GM19351 (cell line): ENCODE results near the gene JPH4.
"Not testable (repeated sequence)": the region's sequence is repeated elsewhere in the genome, so short reads cannot be mapped to it uniquely, and the experiment has no call there.

Experiments used
- ATAC-seq: cut with Tn5 transposase; IDR thresholded peaks from one replicate; pipeline ENCODE4 v1.9.1; 2021; ENCODE audit warnings: mild to moderate bottlenecking, moderate library complexity; ENCODE audit not compliant: unreplicated experiment

Gene JPH4

DNA sequence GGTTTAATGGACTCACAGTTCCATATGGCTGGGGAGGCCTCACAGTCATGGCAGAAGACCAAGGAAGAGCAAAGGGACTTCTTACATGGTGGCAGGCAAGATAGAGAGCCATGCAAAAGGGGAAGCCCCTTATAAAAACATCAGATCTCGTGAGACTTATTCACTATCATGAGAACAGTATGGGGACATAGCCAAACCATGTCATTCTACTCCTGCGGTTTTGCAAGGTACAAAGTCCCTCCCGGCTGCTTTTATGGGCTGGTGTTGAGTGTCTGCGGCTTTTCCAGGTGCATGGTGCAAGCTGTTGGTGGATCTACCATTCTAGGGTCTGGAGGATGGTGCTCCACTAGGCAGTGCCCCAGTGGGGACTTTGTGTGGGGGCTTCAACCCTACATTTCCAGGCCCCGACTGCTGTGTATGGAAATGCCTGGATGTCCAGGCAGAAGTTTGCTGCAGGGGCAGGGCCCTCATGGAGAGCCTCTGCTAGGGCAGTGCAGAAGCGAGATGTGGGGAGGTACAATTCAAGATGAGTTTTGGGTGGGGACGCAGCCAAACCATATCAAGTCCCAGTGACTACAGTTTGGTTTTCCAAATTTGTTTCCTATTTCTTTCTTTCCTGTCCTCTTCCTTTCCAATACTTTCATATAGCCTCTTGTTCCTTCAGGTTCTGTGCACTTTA, 31.0 kb upstream of the JPH4 start:
- ATAC-seq: not testable (repeated sequence)

GRCh38 chr14:23609001-23609400, 30.4 kb upstream of the JPH4 start:
- ATAC-seq: no peak

DNA sequence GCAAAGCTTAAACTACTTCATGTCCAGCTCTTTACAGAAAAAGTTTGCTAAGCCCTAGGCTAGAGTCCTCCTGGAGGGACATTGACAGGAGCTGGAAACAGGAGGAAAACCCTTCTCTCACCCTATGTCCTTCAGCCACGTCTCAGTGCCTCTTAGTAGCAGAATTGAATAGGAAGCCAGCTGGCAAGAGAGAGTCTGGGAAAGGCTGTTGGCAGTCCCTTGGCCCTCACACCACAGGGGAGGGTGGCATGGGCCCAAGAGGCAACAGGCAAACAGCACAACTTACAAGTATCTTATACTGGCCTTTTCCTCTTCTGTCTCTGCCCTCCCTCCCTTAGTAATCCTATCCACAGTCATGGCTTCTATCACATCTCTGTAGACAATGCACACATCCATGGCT, 29.9 kb upstream of the JPH4 start:
- ATAC-seq: no peak

- ATAC-seq: peak; percentile 80
Measured at GRCh38 chr14:23605931-23606585, 27.5 kb upstream of the JPH4 start.

- no peak for ATAC-seq
Measured at GRCh38 chr14:23604675-23605170, 26.1 kb upstream of the JPH4 start.

- no peak for ATAC-seq
Measured at GRCh38 chr14:23604148-23604547, 25.6 kb upstream of the JPH4 start.

GRCh38 chr14:23603103-23603502, 24.5 kb upstream of the JPH4 start:
- ATAC-seq: no peak

GRCh38 chr14:23602181-23603095, 23.8 kb upstream of the JPH4 start:
- ATAC-seq: no peak

DNA sequence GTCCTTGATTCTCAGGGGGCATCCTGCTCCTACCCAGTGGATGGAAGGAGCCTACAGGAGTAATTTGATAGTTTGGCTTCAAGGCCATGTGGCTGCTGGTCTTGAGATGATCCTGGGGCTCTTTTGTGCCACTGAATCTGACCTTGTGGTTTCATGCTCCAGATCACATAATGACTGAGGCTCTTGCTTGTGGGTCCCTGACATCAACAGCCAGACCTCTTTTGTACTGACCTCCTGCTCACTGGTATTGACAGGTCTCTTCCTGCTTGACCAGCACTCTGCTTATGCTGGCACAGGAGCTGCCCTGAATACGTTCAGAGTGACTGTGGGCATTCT, 23.2 kb upstream of the JPH4 start:
- ATAC-seq: no peak

DNA sequence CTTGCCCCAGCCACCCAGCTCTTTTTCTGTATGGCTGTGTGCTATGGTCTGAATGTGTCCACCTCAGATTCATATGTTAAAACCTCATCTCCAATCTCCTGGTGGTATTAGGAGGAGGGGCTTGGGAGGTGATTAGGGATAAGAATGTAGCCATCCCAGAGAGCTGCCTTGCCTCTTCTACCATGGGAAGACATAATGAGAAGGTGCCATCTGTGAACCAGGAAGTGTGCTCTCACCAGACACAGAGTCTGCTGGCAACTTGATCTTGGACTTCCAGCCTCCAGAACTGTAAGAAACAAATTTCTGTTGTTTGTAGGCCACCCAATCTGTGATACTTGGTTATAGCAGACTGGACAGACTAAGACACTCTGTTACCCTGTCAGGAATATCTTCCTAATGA, 22.8 kb upstream of the JPH4 start:
- ATAC-seq: no peak

- no peak for ATAC-seq
Measured at GRCh38 chr14:23600806-23601205, 22.2 kb upstream of the JPH4 start.

- ATAC-seq: no peak
Measured at GRCh38 chr14:23600322-23600707, 21.7 kb upstream of the JPH4 start.

DNA sequence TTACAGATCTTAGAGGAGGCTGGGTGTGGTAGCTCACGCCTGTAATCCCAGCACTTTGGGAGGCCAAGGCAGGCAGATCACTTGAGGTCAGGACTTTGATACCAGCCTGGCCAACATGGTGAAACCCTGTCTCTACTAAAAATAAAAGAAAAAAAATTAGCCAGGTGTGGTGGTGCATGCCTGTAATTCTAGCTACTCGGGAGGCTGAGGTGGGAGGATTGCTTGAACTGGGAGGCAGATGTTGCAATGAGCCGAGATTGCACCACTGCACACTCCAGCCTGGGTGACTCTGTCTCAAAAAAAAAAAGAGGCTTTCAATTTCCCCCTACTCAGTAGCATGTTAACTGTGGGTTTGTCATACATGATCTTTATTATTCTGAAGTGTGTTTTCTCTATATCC, 15.6 kb upstream of the JPH4 start:
- ATAC-seq: not testable (repeated sequence)

DNA sequence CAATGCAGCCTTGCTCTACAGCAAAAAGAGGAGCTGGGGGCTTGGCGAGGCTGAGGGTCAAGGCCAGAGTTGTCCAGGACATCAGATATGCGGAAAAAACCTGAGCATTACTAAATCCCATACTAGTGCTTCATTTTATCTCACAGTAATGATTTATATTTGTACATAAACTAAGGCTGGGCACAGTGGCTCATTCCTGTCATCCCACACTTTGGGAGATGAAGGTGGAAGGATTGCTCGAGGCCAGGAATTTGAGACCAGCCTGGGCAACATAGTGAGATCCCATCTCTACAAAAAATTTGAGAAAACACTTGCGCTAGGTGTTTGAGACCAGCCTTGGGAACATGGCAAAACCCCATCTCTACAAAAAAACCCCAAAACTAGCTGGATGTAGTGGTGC, 11.6 kb upstream of the JPH4 start:
- no peak for ATAC-seq

DNA sequence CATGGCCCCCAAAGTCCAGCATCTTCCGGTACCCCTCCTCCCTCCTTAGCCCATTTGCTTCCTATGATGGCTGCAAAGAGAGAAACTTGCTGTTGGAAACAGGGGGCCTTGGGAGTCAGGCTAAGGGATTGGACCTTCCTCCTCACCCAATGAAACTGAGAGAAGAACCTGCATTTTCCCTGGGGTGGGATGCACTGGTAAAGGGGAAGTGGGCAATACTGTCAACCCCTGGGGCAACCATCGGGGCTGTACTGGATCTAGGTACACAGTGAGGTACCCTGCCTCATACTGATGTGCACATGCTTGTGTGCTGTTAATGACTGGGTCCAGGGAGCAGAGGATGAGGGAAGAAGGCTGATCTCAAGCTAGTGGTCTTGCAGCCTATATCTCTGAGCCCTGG, 11.0 kb upstream of the JPH4 start:
- no peak for ATAC-seq

GRCh38 chr14:23588884-23589598, 10.5 kb upstream of the JPH4 start:
- ATAC-seq: peak; percentile 94

- not testable (repeated sequence) for ATAC-seq
Measured at GRCh38 chr14:23584527-23585203, 6.1 kb upstream of the JPH4 start.

- ATAC-seq: not testable (repeated sequence)
Measured at GRCh38 chr14:23583761-23584526, 5.4 kb upstream of the JPH4 start.

DNA sequence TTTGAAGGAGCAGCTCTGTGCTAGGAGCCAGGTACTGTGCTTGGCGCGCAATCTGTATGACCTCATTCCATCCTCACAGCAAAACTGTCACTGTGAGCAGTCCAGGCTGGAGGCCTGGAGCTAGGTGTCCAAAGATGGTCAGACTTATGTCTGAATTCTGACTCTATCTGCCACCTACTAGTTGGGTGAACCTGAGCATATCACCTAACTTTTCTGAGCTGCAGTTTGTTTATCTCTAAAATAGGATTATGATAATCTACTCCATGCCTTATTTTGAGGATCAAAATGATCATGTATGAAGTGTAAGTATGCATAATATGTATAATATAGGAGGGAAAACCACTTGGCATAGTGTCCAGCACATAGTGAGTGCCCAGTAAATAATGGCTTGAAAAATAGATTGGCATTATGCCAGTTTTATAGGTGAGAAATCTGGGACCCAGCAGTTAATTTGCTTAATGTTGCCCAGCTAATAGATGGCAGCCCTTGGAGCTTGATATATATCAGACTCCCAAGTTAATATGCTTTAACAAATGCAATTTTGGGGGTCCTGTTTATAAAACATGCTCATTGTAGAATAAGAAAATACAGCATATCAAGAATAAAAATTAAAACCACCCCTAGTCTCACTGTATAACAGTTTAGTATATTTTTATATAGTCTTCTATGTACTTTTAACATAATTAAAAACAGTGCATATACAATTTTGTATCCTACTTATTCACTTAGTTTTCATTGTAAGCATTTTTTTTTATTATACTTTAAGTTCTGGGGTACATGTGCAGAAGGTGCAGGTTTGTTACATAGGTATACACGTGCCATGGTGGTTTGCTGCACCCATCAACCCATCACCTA, 4.5 kb upstream of the JPH4 start:
- no peak for ATAC-seq
